ENCODE data around the gene IQCF2.
"Not testable (repeated sequence)": the region's sequence is repeated elsewhere in the genome, so short reads cannot be mapped to it uniquely, and the experiment has no call there.

Gene IQCF2

GRCh38 chr3:51860703-51861665 lies at the start of gene IQCF2:
Gene IQCF2 (plus strand): TSS chr3:51861615. CDS start chr3:51861667, 52 bp downstream.
- no peak for DNase-seq

GRCh38 chr3:51813539-51813938 lies 47.9 kb upstream of the IQCF2 start:
- peak in 46 of 56 donors; percentile 2 to 79 (median 40) for DNase-seq

- no peak for DNase-seq
Measured at GRCh38 chr3:51814034-51814433, 47.4 kb upstream of the IQCF2 start.

GRCh38 chr3:51815614-51816013 lies 45.8 kb upstream of the IQCF2 start:
- DNase-seq = no peak

GRCh38 chr3:51816723-51817122 lies 44.7 kb upstream of the IQCF2 start:
- DNase-seq = no peak

- DNase-seq = no peak
Measured at GRCh38 chr3:51817375-51817774, 44.0 kb upstream of the IQCF2 start.

GRCh38 chr3:51819151-51819550 lies 42.3 kb upstream of the IQCF2 start:
- no peak for DNase-seq

GRCh38 chr3:51819709-51820406 lies 41.6 kb upstream of the IQCF2 start:
- no peak for DNase-seq

- DNase-seq = no peak
Measured at GRCh38 chr3:51828297-51828696, 33.1 kb upstream of the IQCF2 start.

GRCh38 chr3:51830345-51830744 lies 31.1 kb upstream of the IQCF2 start:
- DNase-seq = no peak

- no peak for DNase-seq
Measured at GRCh38 chr3:51830836-51831385, 30.5 kb upstream of the IQCF2 start.

GRCh38 chr3:51836606-51837005 lies 24.8 kb upstream of the IQCF2 start:
- no peak for DNase-seq

- DNase-seq = no peak
Measured at GRCh38 chr3:51845129-51845528, 16.3 kb upstream of the IQCF2 start.

GRCh38 chr3:51855411-51855810 lies 6.0 kb upstream of the IQCF2 start:
- not testable (repeated sequence) for DNase-seq

- DNase-seq = no peak
Measured at GRCh38 chr3:51862886-51863285, 1.5 kb downstream of the IQCF2 start.

- DNase-seq = not testable (repeated sequence)
Measured at GRCh38 chr3:51868896-51869295, 7.5 kb downstream of the IQCF2 start.

GRCh38 chr3:51869304-51869703 lies 7.9 kb downstream of the IQCF2 start:
- DNase-seq = no peak

- DNase-seq = no peak
Measured at GRCh38 chr3:51873253-51873766, 11.9 kb downstream of the IQCF2 start.

- no peak for DNase-seq
Measured at GRCh38 chr3:51873876-51874275, 12.5 kb downstream of the IQCF2 start.

- DNase-seq = no peak
Measured at GRCh38 chr3:51874411-51874810, 13.0 kb downstream of the IQCF2 start.

- DNase-seq = no peak
Measured at GRCh38 chr3:51874889-51875288, 13.5 kb downstream of the IQCF2 start.

GRCh38 chr3:51875501-51875900 lies 14.1 kb downstream of the IQCF2 start, which contains the start of gene IQCF5:
Gene IQCF5 (minus strand): TSS chr3:51875601. CDS start chr3:51875531, 70 bp downstream.
- no peak for DNase-seq

All from amygdala (tissue), 56 donors.